Mucosa of rectum (tissue), 2 donors: ENCODE data around the gene ERRFI1.
"Not testable (repeated sequence)": the region's sequence is repeated elsewhere in the genome, so short reads cannot be mapped to it uniquely, and the experiment has no call there.

Experiments
- H3K27ac ChIP-seq, 2 donors: one replicate each; pipeline ENCODE4 v1.7.0; 2013; ENCODE audit warnings: inconsistent platforms in 2 of 2, low read depth in 2 of 2, low read length in 2 of 2
- H3K27me3 ChIP-seq, 2 donors: one replicate each; pipeline ENCODE4 v1.7.0; 2013; ENCODE audit warnings: low read length in 2 of 2; ENCODE audit not compliant: control insufficient read depth in 2 of 2, insufficient read depth in 2 of 2
- H3K36me3 ChIP-seq, 2 donors: one replicate each; pipeline ENCODE4 v1.7.0; 2013; ENCODE audit warnings: low read length in 2 of 2; ENCODE audit not compliant: control insufficient read depth in 2 of 2, insufficient read depth in 2 of 2
- H3K4me1 ChIP-seq, 2 donors: one replicate each; pipeline ENCODE4 v1.7.0; 2013; ENCODE audit warnings: low read length in 2 of 2, mild to moderate bottlenecking in 1 of 2; ENCODE audit not compliant: control insufficient read depth in 2 of 2, insufficient read depth in 2 of 2
- H3K4me3 ChIP-seq, 2 donors: one replicate each; pipeline ENCODE4 v1.7.0; 2013; ENCODE audit warnings: low read length in 2 of 2
- H3K9ac ChIP-seq, 2 donors: one replicate each; pipeline ENCODE4 v1.7.0; 2013; ENCODE audit warnings: low read length in 2 of 2, low read depth in 1 of 2, mild to moderate bottlenecking in 1 of 2
- H3K9me3 ChIP-seq, 2 donors: one replicate each; pipeline ENCODE4 v1.7.0; 2013; ENCODE audit warnings: low read length in 2 of 2; ENCODE audit not compliant: control insufficient read depth in 2 of 2
- donor health status: healthy.
- donor health status: Normal muscosa, but diverticular disease.

Gene ERRFI1

GRCh38 chr1:8026153-8026975, at the start of gene ERRFI1:
Gene ERRFI1 (minus strand): TSS chr1:8026309. CDS start chr1:8015619, 10,690 bp downstream.
- H3K27ac ChIP-seq: peak within 1 kb of the TSS; percentile 73 to 74
- H3K4me1 ChIP-seq: peaks cover 16 to 46% of the 10 kb centered on the region in 2 donors
- H3K27me3 ChIP-seq: peaks cover 0 to 2% of the 10 kb centered on the region in 2 donors
- H3K9me3 ChIP-seq: no peaks in the 10 kb centered on the region
- H3K36me3 ChIP-seq: no peaks in the 10 kb centered on the region
- H3K4me3 ChIP-seq: peak within 1 kb of the TSS; percentile 71 to 83
- H3K9ac ChIP-seq: peak within 1 kb of the TSS; percentile 61 to 94

DNA sequence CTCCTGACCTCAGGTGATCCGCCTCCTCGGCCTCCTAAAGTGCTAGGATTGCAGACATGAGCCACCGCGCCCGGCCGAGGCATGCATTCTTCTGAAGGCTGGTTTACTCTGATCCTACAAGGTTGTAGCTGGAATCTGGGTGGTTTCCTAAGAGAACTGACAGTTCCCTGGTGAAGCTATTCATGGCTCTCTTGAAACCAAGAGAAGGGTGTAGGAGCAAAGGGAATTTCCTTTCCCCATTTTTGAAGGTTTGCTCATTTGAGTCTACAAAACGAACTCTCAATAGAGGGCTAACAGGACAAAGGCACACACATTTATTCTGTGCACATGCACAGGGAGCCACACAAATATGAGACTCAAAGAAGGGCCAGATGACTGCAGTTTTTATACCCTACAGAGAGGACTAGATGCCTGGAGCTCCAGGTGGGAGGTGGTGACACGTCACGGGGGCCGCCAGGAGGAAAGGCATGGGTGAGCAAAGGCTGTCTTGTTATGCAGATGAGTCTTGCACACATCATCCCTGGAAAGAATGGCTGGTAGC, 49.5 kb upstream of the ERRFI1 start:
- Histone ChIP-seq H3K27me3 (no peaks in the 10 kb centered on the region), H3K9ac (no peak overlapping the region), H3K4me1 (peaks cover 12 to 20% of the 10 kb centered on the region in 2 donors), H3K27ac (no peak overlapping the region), H3K9me3 (no peaks in the 10 kb centered on the region), H3K36me3 (no peaks in the 10 kb centered on the region), H3K4me3 (no peak overlapping the region)

- H3K36me3 ChIP-seq: no peaks in the 10 kb centered on the region
- peaks cover 12 to 22% of the 10 kb centered on the region in 2 donors for H3K4me1 ChIP-seq
- H3K27me3 ChIP-seq: no peaks in the 10 kb centered on the region
- H3K9ac ChIP-seq: no peak overlapping the region
- H3K27ac ChIP-seq: no peak overlapping the region
- H3K9me3 ChIP-seq: no peaks in the 10 kb centered on the region
- H3K4me3 ChIP-seq: no peak overlapping the region
Measured at GRCh38 chr1:8073112-8073855, 47.2 kb upstream of the ERRFI1 start.

GRCh38 chr1:8070381-8070811, 44.3 kb upstream of the ERRFI1 start:
- Histone ChIP-seq H3K4me3 (peak overlapping the region in 1 of 2 donors; percentile 3), H3K36me3 (no peaks in the 10 kb centered on the region), H3K9ac (no peak overlapping the region), H3K4me1 (peaks cover 2 to 6% of the 10 kb centered on the region in 2 donors), H3K27ac (no peak overlapping the region), H3K9me3 (no peaks in the 10 kb centered on the region), H3K27me3 (no peaks in the 10 kb centered on the region)

- H3K4me3 ChIP-seq, H3K4me1 ChIP-seq, H3K36me3 ChIP-seq, H3K27me3 ChIP-seq, H3K9ac ChIP-seq, H3K9me3 ChIP-seq, H3K27ac ChIP-seq: not testable (repeated sequence)
Measured at GRCh38 chr1:8069614-8070320, 43.7 kb upstream of the ERRFI1 start.

DNA sequence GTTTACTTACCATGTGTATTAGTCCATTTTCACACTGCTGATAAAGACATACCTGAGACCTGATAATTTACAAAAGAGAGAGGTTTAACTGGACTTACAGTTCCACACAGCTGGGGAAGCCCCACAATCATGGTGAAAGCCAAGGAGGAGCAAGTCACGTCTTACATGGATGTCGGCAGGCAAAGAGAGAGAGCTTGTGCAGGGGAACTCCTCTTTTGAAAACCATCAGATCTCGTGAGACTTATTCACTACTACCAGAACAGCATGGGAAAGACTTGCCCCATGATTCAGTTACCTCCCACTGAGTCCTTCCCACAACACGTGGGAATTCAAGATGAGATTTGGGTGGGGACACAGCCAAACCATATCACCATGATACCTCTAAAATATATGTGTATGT, 39.3 kb upstream of the ERRFI1 start:
- Histone ChIP-seq H3K9me3 (no peaks in the 10 kb centered on the region), H3K27me3 (no peaks in the 10 kb centered on the region), H3K4me1 (peaks cover 2 to 6% of the 10 kb centered on the region in 2 donors), H3K36me3 (no peaks in the 10 kb centered on the region), H3K27ac (no peak overlapping the region), H3K9ac (no peak overlapping the region), H3K4me3 (no peak overlapping the region)

DNA sequence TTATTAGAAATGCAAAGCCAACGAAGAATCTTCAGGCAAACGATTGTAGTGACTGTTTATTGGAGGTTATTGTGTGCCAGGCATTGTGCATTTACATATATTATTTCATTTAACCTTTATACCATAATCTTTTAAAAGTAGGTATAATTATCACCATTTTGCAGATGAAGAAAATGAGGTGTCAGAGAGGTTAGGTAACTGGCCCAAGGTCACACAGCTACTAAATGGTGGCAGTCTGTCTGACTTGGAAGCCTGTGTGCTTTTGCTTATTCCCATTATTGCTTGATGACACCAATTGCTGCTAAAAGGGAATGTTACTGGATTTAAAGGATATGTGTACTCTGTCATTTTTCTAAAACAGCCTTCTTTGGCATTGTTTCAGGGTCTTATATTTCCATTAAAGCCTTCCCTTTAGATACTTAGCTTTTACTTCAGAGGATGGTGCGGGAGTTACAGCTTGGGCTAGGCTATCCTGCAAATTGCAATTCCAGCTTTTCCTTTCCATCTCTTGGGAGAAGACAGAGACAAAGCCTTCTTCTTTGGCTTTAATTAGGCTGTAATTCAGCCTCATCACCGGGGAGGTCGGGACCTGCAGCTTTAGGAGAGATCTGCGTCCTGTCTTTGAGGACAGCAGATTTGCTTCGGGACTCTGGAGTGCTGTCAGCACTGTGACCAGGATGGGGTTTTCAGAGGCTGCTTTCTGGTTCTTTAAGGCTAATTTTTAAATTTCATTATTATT, 37.4 kb upstream of the ERRFI1 start:
- H3K9ac ChIP-seq: no peak overlapping the region
- no peaks in the 10 kb centered on the region for H3K36me3 ChIP-seq
- H3K27ac ChIP-seq: no peak overlapping the region

GRCh38 chr1:8062861-8063260, 36.8 kb upstream of the ERRFI1 start:
- Histone ChIP-seq H3K27ac (no peak overlapping the region), H3K27me3 (no peaks in the 10 kb centered on the region), H3K9ac (no peak overlapping the region), H3K4me1 (peaks cover 0 to 4% of the 10 kb centered on the region in 2 donors), H3K9me3 (no peaks in the 10 kb centered on the region), H3K36me3 (no peaks in the 10 kb centered on the region), H3K4me3 (no peak overlapping the region)

More for the DNA sequence above, 37.4 kb upstream of the ERRFI1 start:
- no peaks in the 10 kb centered on the region for H3K9me3 ChIP-seq
- H3K4me3 ChIP-seq: no peak overlapping the region
- H3K4me1 ChIP-seq: peaks cover 0 to 4% of the 10 kb centered on the region in 2 donors
- no peaks in the 10 kb centered on the region for H3K27me3 ChIP-seq

DNA sequence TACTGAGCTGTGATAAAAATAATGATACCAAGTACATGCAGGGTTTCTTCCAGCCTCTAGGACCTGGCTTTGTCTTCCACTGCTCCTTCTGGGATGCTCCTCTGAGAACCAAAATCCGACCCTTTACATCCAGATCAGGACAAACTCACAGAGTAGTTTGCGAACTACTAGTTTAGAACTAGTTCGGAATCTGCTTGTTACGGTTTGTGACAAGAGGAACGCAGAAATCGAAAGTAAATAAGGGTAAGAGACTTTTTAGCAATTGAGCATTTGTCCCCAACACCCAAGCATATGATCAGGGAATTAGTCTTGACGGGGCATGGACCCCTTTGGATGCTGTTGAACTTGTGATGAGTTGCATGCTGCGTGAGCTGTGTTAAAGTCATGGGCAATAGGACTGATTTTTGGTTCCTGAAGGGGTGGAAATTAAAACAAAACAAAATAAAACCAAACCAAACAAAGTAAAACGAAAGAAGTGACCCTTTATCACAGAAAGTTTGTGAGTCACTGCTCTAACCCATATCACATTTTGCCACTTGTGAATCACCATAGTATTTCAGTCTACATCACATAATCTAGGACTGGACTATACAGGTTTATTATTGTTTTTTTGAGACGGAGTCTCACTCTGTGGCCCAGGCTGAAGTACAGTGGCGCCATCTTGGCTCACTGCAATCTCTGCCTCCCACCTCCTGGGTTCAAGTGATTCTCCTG, 35.7 kb upstream of the ERRFI1 start:
- Histone ChIP-seq H3K36me3 (no peaks in the 10 kb centered on the region), H3K9me3 (no peaks in the 10 kb centered on the region), H3K4me1 (peaks cover 0 to 4% of the 10 kb centered on the region in 2 donors), H3K9ac (no peak overlapping the region), H3K27ac (peak overlapping the region in 1 of 2 donors; percentile 61), H3K27me3 (no peaks in the 10 kb centered on the region), H3K4me3 (no peak overlapping the region)
